A673 (cell line): Measurements from ENCODE around the gene SH3TC2. TPM values are rescaled to one million over a fixed set of nuclear protein-coding genes. Genes with fewer than 3 reads are reported as not detected.

Experiments
- BruUV-seq: library from RNA; stranded (reverse); fragments of 400-500 nt; replicated peaks from 2 replicates; lab custom pipeline; 2021; lab: Mats Ljungman, UMichigan
- CTCF ChIA-PET: fragments of 300-600 bp; sonication (Branson Sonifier 250); formaldehyde crosslinking; loops from one replicate; lab custom pipeline; 2022; ENCODE audit warnings: antibody characterized with exemption; lab: Charles Lee
- POLR2A ChIA-PET: fragments of 300-600 bp; sonication (Branson Sonifier 250); formaldehyde crosslinking; loops from one replicate; lab custom pipeline; 2022; ENCODE audit warnings: antibody characterized with exemption; ENCODE audit not compliant: low non-redundant PET; lab: Charles Lee
- DNase-seq: peaks from one replicate; pipeline ENCODE4 v3.0.0-alpha.2; 2015; ENCODE audit warnings: low spot score
- H3K27ac ChIP-seq: fragments of 200-600 bp; sonication (generic); 2 replicates; pipeline ENCODE4 v1.5.1; 2016; ENCODE audit warnings: mixed run types, low read depth, mild to moderate bottlenecking, mixed read lengths, antibody characterized with exemption, low read length; ENCODE audit not compliant: poor library complexity, severe bottlenecking
- H3K27me3 ChIP-seq: fragments of 200-600 bp; sonication (generic); replicated peaks from 2 replicates; pipeline ENCODE4 v1.6.1; 2017; ENCODE audit warnings: mixed run types, low read depth, mild to moderate bottlenecking, mixed read lengths, antibody characterized with exemption, low read length; ENCODE audit not compliant: insufficient read depth, poor library complexity
- H3K36me3 ChIP-seq: fragments of 200-600 bp; sonication (generic); 2 replicates; pipeline ENCODE4 v1.6.1; 2016; ENCODE audit warnings: mixed run types, mild to moderate bottlenecking, mixed read lengths, antibody characterized with exemption, low read length; ENCODE audit not compliant: insufficient read depth, poor library complexity, severe bottlenecking
- H3K4me1 ChIP-seq: fragments of 200-600 bp; sonication (generic); 2 replicates; pipeline ENCODE4 v1.6.1; 2017; ENCODE audit warnings: mixed run types, mild to moderate bottlenecking, mixed read lengths, antibody characterized with exemption, low read length; ENCODE audit not compliant: insufficient read depth, poor library complexity, severe bottlenecking
- H3K4me3 ChIP-seq: fragments of 200-600 bp; sonication (generic); 2 replicates; pipeline ENCODE4 v1.5.1; 2016; ENCODE audit warnings: low read depth, mixed run types, mild to moderate bottlenecking, mixed read lengths, low read length; ENCODE audit not compliant: poor library complexity, severe bottlenecking
- H3K9me3 ChIP-seq: fragments of 200-600 bp; sonication (generic); 2 replicates; pipeline ENCODE4 v1.6.1; 2016; ENCODE audit warnings: mixed run types, low read depth, mild to moderate bottlenecking, mixed read lengths, antibody characterized with exemption, low read length; ENCODE audit not compliant: poor library complexity, severe bottlenecking
- EZH2 ChIP-seq: fragments of 200-600 bp; sonication (generic); IDR thresholded peaks from 2 replicates; pipeline ENCODE4 v1.6.1; 2017; ENCODE audit warnings: borderline replicate concordance, low read depth, mild to moderate bottlenecking, mixed read lengths, antibody characterized with exemption, low read length; ENCODE audit not compliant: poor library complexity, severe bottlenecking
- intact Hi-C: fragments of 100-400 bp; cut with micrococcal nuclease; formaldehyde crosslinking; loops from one replicate; pipeline ENCODE4 v1.10.0; 2022; ENCODE audit not compliant: unreplicated experiment
- total RNA-seq: library from RNA; stranded (reverse); gene quantifications from 2 replicates; pipeline ENCODE4 v1.2.3, GENCODE V29; 2021
- TF ChIP-seq, protein P1 (sequence below): fragments of 300-800, 200-600 bp; sonication (generic); conservative IDR thresholded peaks from 2 replicates; pipeline ENCODE4 v1.5.1; 2017; ENCODE audit warnings: low read depth, mild to moderate bottlenecking, antibody characterized with exemption, low read length, moderate library complexity, mixed read lengths

Gene SH3TC2
- total RNA-seq, 1 experiment from 2014 or later, result 2.5 TPM

DNA sequence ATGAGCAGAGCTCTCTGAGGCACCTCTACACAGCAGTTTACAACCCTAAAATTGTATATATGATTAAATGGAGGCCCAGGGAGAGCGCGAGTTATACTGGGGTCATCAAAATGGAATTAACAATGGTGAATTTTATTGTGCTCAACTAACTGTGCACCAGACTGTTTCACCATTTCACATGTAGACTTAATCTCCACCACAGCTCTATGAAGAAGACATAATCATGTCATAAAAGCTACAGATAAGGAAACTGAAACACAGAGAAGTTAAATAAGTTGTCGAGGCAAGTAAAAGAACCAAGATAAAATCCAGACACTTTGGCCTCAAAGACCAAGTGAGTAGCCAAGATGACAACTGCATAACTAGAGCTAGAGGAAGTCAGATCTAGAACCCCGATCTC lies 1.5 kb downstream of the SH3TC2 start:
- no peak for DNase-seq
- peaks cover 7% of the 10 kb centered on the region for H3K4me1 ChIP-seq
- BruUV-seq, result no TSS peak
- H3K27me3 ChIP-seq, result no peaks in the 10 kb centered on the region
- intact Hi-C loops, result no loop called here
- no peaks in the 10 kb centered on the region for H3K9me3 ChIP-seq
- ChIA-PET CTCF (no interaction called here), POLR2A (no interaction called here)
- no peak for TF ChIP-seq EZH2
- TF ChIP-seq, protein P1, sequence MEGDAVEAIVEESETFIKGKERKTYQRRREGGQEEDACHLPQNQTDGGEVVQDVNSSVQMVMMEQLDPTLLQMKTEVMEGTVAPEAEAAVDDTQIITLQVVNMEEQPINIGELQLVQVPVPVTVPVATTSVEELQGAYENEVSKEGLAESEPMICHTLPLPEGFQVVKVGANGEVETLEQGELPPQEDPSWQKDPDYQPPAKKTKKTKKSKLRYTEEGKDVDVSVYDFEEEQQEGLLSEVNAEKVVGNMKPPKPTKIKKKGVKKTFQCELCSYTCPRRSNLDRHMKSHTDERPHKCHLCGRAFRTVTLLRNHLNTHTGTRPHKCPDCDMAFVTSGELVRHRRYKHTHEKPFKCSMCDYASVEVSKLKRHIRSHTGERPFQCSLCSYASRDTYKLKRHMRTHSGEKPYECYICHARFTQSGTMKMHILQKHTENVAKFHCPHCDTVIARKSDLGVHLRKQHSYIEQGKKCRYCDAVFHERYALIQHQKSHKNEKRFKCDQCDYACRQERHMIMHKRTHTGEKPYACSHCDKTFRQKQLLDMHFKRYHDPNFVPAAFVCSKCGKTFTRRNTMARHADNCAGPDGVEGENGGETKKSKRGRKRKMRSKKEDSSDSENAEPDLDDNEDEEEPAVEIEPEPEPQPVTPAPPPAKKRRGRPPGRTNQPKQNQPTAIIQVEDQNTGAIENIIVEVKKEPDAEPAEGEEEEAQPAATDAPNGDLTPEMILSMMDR, result no peak
- H3K4me3 ChIP-seq, result no peak overlapping the region
- no peak overlapping the region for H3K27ac ChIP-seq
- H3K36me3 ChIP-seq, result no peaks in the 10 kb centered on the region

DNA sequence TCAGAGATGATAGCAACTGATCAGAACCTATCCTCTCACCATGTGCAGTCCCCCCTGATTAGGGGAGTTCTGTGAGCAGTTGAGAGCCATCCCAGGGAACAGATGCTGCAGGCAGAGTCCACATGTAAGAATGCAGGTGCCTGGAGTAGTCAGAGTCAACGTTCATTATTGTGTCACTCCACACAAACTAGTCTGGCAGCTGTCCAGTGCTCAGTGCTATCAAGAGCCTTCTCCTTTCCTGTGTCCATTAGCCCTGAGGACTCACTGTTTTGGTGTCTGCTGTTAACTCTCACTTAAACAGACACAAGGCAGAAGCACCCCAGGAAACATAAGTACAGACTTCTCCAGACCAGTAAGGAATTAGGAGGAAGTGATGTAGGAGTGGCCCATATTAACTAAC lies 2.5 kb downstream of the SH3TC2 start:
- intact Hi-C loops, result no loop called here
- POLR2A ChIA-PET, result no interaction called here
- TF ChIP-seq EZH2, result no peak
- TF ChIP-seq, protein P1, result no peak
- CTCF ChIA-PET, result no interaction called here
- Histone ChIP-seq H3K36me3 (no peaks in the 10 kb centered on the region), H3K27ac (no peak overlapping the region), H3K27me3 (no peaks in the 10 kb centered on the region), H3K4me1 (peaks cover 7% of the 10 kb centered on the region), H3K4me3 (no peak overlapping the region), H3K9me3 (no peaks in the 10 kb centered on the region)
- no TSS peak for BruUV-seq
- peak; percentile 42 for DNase-seq

DNA sequence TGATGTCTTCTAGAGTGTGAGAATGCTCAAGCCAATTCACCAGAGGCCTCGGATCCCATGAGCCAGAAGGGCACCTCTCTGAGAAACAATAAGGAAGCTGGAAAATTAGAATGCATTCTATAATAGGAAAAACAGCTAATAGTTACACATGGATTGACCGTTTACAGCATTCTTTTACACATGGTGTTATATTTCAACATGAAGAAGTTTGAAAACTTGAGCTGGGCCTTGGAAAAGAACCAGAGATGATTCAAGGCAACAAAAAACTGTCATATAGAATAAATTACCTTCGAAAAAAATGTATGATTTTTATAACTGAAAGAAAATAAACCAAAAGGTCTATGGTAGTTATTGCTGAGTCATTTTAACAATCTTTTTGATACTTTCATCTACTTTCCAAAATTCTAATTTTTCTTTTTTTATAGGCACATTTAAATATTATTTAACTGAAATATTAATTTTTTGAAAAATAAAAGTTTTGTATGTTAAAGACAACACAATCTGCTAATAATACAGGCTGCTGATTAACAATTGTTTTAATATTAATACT lies 6.2 kb downstream of the SH3TC2 start:
- no peak for TF ChIP-seq EZH2
- TF ChIP-seq, protein P1, result no peak
- ChIA-PET CTCF (no interaction called here), POLR2A (no interaction called here)
- Histone ChIP-seq H3K4me3 (no peak overlapping the region), H3K9me3 (no peaks in the 10 kb centered on the region), H3K4me1 (no peaks in the 10 kb centered on the region), H3K36me3 (no peaks in the 10 kb centered on the region), H3K27ac (no peak overlapping the region), H3K27me3 (no peaks in the 10 kb centered on the region)
- DNase-seq, result no peak
- BruUV-seq, result no TSS peak
- intact Hi-C loops, result no loop called here
